Medulla oblongata (tissue), 1 donor: Measurements from ENCODE around the gene KRT82.
"Not testable (repeated sequence)": the region's sequence is repeated elsewhere in the genome, so short reads cannot be mapped to it uniquely, and the experiment has no call there.

Experiments
- DNase-seq: peaks from one replicate; pipeline ENCODE4 v3.0.0-alpha.2; 2015; ENCODE audit errors: extremely low spot score

The KRT82 gene

DNA sequence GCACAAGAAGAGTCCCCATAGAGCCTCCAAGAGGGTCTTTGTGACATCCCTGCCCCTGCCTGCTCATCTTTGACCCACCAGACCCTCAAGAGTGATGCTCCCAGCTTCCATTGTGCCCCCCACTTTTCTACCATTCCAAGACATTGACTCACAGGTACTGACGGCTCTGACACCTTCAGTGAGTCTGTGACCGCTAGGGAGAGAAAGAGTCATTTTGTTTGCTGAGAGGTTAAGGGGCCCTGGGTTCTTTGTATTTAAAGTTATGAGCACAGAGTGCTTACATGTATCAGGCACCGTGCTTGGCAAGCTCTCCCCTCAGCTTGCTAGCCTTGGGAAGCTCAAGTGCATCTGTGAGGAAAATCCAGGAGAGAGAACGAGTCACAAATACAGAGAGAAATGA, 7.1 kb upstream of the KRT82 start:
- DNase-seq = no peak

DNA sequence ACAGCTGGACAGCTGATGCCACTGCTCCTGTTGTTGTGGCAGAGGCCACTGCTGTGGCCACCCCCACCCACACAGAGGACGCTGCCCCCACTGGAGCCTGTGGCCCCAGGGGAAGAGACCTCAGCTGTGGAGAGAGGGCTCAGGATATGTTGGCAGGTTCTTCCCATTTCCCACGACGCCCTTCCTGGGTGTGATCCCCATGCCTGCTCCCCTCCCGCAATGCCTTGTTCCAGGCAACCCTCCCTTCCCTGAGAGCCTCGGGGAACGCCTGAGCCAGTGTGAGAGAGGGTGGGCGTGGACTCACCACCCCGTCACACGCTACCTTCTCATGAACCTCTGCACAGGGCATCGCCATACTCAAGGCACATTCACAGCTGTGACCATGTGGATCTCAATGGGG, 5.7 kb upstream of the KRT82 start:
- DNase-seq = no peak

GRCh38 chr12:52410589-52411248, 4.6 kb upstream of the KRT82 start:
- not testable (repeated sequence) for DNase-seq

GRCh38 chr12:52407918-52408317, 1.8 kb upstream of the KRT82 start:
- no peak for DNase-seq

GRCh38 chr12:52404951-52405350, 1.2 kb downstream of the KRT82 start:
- DNase-seq = no peak

GRCh38 chr12:52403561-52403960, 2.6 kb downstream of the KRT82 start:
- no peak for DNase-seq

GRCh38 chr12:52402873-52403540, 3.1 kb downstream of the KRT82 start:
- DNase-seq = no peak

- no peak for DNase-seq
Measured at GRCh38 chr12:52402377-52402776, 3.8 kb downstream of the KRT82 start.

DNA sequence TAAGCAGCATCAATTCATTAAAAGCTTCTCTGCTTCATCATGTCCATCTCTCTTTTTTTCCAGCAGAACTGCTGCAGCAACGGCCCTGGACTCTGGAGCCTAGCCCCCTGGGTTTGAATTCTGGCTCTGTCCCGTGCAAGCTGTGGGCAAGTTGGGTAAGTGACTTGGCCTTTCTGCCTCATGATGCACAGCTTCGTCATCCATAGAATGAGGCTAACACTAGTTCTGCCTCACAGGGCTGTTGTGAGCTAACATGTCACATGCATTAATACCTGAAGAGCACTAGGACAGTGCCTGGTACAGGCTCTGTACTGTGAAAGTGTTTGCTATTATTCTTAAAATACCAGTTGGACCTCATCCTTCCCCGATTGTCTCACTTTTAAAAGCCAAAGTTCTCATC, 4.2 kb downstream of the KRT82 start:
- DNase-seq = no peak

DNA sequence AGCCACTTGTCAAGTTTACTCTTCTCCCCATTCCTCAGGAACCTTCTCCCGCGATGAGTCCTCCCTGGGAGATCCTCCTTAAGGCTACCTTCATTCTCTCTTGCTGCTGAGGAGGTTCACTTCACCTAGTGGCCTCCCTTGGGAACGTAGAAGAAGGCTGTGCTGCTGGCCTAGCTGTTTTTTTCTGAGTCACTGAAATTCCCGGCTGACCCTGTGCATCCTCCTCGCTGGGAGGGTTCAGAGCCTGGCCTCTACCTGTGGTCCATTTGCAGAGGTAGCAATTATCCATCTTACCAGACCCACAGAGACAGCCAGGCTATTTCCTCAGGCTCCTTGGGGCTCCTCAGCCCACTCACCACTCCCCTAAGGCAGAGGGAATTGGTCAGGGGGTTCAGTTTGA, 4.6 kb downstream of the KRT82 start:
- DNase-seq = no peak

DNA sequence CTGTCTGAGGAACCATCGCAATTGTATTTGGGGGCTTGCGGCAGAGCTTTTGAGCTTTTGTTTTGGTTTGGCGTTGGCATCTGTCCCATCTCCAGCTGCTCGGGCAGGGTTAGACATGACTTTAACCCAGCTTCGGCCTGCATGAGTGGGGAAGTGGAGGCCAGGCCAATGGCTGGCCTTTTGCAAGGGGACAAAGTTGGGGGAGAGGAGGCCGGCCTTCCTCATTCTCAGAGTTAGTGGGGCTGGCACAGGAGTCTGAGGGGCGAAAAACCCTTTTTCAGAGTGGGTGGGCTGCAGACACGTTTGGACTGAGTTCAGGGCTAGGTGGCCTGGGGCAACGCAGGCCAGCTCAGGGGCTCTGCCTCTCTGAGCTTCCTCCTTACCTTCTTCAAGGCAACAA, 5.2 kb downstream of the KRT82 start:
- DNase-seq = no peak

DNA sequence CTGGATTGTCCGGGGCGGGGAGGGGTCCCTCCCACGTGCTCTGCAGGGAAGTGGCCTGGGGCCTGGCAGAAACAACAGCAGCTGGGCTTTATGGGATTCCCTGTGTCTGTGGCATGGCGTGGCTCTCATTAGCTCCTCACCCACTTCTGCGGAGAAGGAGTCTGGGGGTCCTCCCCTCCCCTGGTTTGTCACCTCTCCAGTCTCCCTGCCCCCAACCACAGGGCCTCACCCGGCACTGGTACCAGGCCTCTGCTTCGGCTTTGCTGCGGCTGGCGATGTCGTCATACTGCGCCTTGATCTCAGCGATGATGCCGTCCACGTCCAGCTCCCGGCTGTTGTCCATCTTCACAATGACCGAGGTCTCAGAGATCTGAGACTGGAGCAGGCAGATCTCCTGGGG, 6.4 kb downstream of the KRT82 start:
- DNase-seq = no peak

DNA sequence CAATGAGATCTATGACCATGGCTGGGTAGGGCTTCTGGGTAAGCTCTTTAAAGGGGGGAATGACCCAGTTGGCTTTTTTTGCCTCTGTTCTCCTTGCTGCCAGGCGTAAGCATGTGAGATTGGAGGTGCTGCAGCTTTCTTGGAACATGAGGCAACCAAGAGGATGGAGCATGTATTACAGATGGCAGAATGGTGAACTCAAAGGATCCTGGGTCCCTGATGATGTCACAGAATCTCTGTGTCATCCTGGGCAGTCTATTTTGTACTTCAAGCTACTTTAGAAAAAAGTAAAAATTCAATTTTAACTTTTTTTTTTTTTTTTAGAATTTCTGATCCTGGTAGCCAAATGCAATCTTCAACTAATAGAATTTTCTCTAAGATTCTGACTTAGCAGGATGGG, 8.0 kb downstream of the KRT82 start:
- no peak for DNase-seq

DNA sequence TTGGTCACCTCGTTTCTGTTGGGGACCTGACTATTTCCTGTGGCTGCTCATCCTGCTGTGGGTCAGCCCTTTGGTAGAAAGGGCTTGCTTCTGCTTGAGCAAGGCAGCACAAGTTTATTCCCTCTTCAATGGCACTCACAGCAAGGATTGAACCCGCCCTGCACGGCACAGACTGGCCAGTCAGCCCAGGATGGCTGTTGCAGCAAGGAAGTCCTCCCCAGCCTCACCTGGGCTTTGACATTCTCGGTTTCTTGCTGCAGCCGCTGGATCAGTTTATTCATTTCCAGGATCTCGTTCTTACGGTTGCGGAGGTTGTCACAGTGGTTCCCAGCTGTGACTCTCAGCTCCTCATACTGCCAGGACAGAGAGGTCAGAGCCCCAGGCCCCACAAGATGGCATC, 9.5 kb downstream of the KRT82 start:
- DNase-seq = no peak

GRCh38 chr12:52395761-52396434, 10.2 kb downstream of the KRT82 start:
- no peak for DNase-seq

GRCh38 chr12:52394836-52395405, 11.2 kb downstream of the KRT82 start:
- DNase-seq = no peak

GRCh38 chr12:52392465-52393007, 13.6 kb downstream of the KRT82 start:
- no peak for DNase-seq

DNA sequence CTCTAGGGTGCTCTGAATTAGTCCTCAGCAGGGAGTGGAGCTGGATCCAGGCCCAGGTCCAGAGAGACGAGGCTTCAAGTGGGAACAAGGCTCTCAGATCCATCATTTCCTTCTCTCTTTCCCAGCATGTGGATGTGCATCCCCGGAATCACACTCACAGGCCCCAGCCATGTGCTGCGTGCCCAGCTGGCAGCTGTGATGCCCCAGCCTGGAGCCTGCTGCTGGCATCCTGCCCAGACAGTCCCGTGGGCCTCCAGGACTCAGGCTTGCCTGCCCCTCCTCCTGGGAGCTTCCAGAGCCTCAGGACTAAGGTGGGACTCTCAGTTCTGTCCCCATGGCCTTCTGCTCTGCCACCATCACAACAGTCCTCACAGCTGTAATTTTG, 14.5 kb downstream of the KRT82 start:
- peak; percentile 80 for DNase-seq

DNA sequence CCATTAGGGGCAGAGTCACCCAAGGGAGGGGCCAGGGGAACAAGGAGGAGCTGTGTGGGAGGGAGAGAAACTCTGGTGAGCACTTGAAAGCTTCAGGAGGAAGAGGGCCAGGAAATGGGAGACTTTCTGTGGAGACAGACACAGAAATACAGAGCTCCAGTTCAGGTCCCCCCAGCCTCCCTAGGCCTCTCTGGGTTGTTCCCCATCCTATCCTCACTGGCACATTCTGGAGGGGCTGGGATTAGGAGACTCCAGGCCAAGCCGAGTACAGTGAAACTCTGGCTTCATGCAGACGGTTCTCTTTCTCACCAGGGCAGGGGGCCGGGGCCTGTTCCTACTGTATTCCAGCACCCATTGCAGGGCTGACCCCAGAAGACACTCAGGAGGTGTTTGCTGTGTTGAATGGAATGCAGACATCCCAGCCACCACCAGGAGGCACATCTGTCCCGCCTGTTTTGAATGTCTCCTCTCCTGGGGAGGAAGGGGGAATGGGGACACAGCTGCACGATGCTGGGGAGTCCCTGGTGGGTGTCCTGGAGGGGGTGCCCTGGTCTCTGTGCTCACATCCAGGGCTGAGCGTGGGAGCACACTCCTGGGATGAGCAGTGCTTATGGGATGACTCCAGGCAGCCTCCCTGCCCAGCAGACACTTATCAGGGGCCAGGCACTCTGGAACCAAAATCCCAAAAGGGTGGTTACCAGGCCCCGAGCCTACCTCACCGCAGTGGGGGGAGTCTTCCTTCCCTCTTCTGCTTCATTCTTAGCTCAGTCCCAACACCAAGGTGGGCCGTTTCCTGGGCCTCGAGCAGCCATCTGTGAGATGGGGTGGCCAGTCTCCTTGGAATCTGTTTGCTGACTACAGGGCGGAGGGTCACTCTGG, 15.2 kb downstream of the KRT82 start:
- peak; percentile 10 for DNase-seq

GRCh38 chr12:52389313-52390207, 16.6 kb downstream of the KRT82 start:
- DNase-seq = no peak

- no peak for DNase-seq
Measured at GRCh38 chr12:52387859-52388258, 18.3 kb downstream of the KRT82 start.
